K562 (cell line): ENCODE data around the gene MYLK4. TPM values are rescaled to one million over a fixed set of nuclear protein-coding genes. Genes with fewer than 3 reads are reported as not detected.

Source experiments
- BCLAF1 ChIP-seq, 2 experiments: fragments of 450-650 bp in 1 of 2; IDR thresholded peaks; 2 replicates each; pipeline ENCODE4 v1.6.1; 2011 to 2017; ENCODE audit warnings: low read depth in 2 of 2, antibody characterized with exemption in 1 of 2, borderline replicate concordance in 1 of 2, low read length in 1 of 2, mild to moderate bottlenecking in 1 of 2, mixed read lengths in 1 of 2; ENCODE audit not compliant: control insufficient read depth in 1 of 2
- BRD4 ChIP-seq: fragments of 200-600 bp; sonication (generic); IDR thresholded peaks from 2 replicates; pipeline ENCODE4 v1.6.1; 2017; ENCODE audit warnings: inconsistent platforms
- DPF2 ChIP-seq: fragments of 450-650 bp; IDR thresholded peaks from 2 replicates; pipeline ENCODE4 v1.6.1; 2016
- ID3 ChIP-seq, 2 experiments: fragments of 250-450 bp in 1 of 2; fragments of 450-650 bp in 1 of 2; sonication (Bioruptor Pico) in 1 of 2; IDR thresholded peaks; 2 replicates each; pipeline versions ENCODE4 v1.6.1 to v1.8.0; 2016 to 2021; ENCODE audit warnings: mild to moderate bottlenecking in 2 of 2, moderate library complexity in 2 of 2, missing compliant biosample characterization in 1 of 2, missing genetic modification characterization in 1 of 2
- NCOA2 ChIP-seq, 2 experiments: fragments of 450-650 bp; IDR thresholded peaks; 2 replicates each; pipeline ENCODE4 v1.6.1; 2018; ENCODE audit warnings: mild to moderate bottlenecking in 2 of 2, moderate library complexity in 1 of 2; ENCODE audit not compliant: partially characterized antibody in 2 of 2
- NCOR1 ChIP-seq: fragments of 450-650 bp; IDR thresholded peaks from 2 replicates; pipeline ENCODE4 v1.6.1; 2016; ENCODE audit warnings: mild to moderate bottlenecking, moderate library complexity
- RREB1 ChIP-seq: fragments of 250-450 bp; sonication (Bioruptor Pico); IDR thresholded peaks from 2 replicates; pipeline ENCODE4 v1.4.0; 2020
- RUNX1 ChIP-seq: sonication (generic); IDR thresholded peaks from 2 replicates; pipeline ENCODE4 v1.6.1; 2016; ENCODE audit warnings: antibody characterized with exemption, low read depth
- TGIF2 ChIP-seq: sonication (generic); formaldehyde crosslinking; IDR thresholded peaks from 2 replicates; pipeline ENCODE4 v1.8.1; 2022; ENCODE audit warnings: mild to moderate bottlenecking, missing genetic modification reagents, moderate library complexity
- ZNF143 ChIP-seq: sonication (generic); formaldehyde crosslinking; IDR thresholded peaks from 2 replicates; pipeline ENCODE4 v1.9.0; 2022; ENCODE audit warnings: mild to moderate bottlenecking, missing genetic modification reagents
- ZNF175 ChIP-seq: fragments of 200-800 bp; sonication (Bioruptor generic); IDR thresholded peaks from 2 replicates; pipeline ENCODE4 v1.6.1; 2016; ENCODE audit warnings: low read depth, mild to moderate bottlenecking, missing genetic modification characterization, missing compliant biosample characterization
- ZNF217 ChIP-seq: sonication (generic); formaldehyde crosslinking; IDR thresholded peaks from 2 replicates; pipeline ENCODE4 v1.8.0; 2022; ENCODE audit warnings: mild to moderate bottlenecking, missing genetic modification reagents
- ZNF311 ChIP-seq: fragments of 250-450 bp; sonication (Bioruptor Pico); IDR thresholded peaks from 2 replicates; pipeline ENCODE4 v1.4.0; 2020; ENCODE audit warnings: mild to moderate bottlenecking, moderate library complexity
- polyA plus RNA-seq, 8 experiments: library from polyadenylated mRNA; depleted of rRNA in 4 of 8; stranded (reverse) in 5 of 8; unstranded in 3 of 8; fragments of >200 nt; fragmentation: Nextera tagmentation in 2 of 8; fragmentation: Illumina TruSeq in 1 of 8; extraction: Ambion mirVana in 2 of 8; extraction: Trizol in 1 of 8; gene quantifications; 2 replicates each; pipeline versions ENCODE4 v1.2.1 to v1.2.3, GENCODE V29; 2011 to 2014; ENCODE audit warnings: inconsistent platforms in 1 of 8, missing spikeins in 1 of 8
- total RNA-seq, 7 experiments: library from RNA; depleted of rRNA in 6 of 7; stranded (reverse); fragments of >200 nt in 6 of 7; fragmentation: Illumina TruSeq in 2 of 7; extraction: Trizol in 2 of 7; gene quantifications; 2 replicates each; pipeline versions ENCODE4 v1.2.1 to v1.2.3, GENCODE V29; 2011 to 2021; ENCODE audit warnings: low replicate concordance in 1 of 7

Gene MYLK4
- total and polyA plus RNA-seq, 9 of the 15 experiments (the other 6 are each of a cell fraction or from before 2014, with no cell fraction given): 0.01 to 0.15 (median 0.06) TPM

- TF ChIP-seq RREB1 (CRISPR knock-in tag): peak; percentile 66; the same call in 1 of the 2 replicates
- TF ChIP-seq TGIF2 (CRISPR knock-in tag): 0 out of 2 replicates have a peak, but pooled peaks have one; percentile 34
- TF ChIP-seq ZNF175 (CRISPR knock-in tag): peak; percentile 82; the same call in 1 of the 2 replicates
- TF ChIP-seq ZNF143 (CRISPR knock-in tag): peak; percentile 91
- TF ChIP-seq BCLAF1 (IDR thresholded peaks at IDR 0.05; ENCODE audit: borderline replicate concordance in 1 of 2, control insufficient read depth in 1 of 2, low read depth in 2 of 2, low read length in 1 of 2): no peak
- no peak for TF ChIP-seq ZNF217 (CRISPR knock-in tag)
- TF ChIP-seq DPF2: no peak
- TF ChIP-seq RUNX1: no peak
- peak; percentile 68; the same call in 1 of the 2 replicates for TF ChIP-seq BRD4
- TF ChIP-seq ID3 (CRISPR knock-in tag; IDR thresholded peaks at IDR 0.05): no peak
- TF ChIP-seq ID3 (tag; IDR thresholded peaks at IDR 0.05): peak; percentile 92; the same call in 1 of the 2 replicates
- no peak for TF ChIP-seq ZNF311 (CRISPR knock-in tag)
- TF ChIP-seq NCOR1: peak; percentile 5; the same call in 1 of the 2 replicates
- no peak for TF ChIP-seq NCOA2 (IDR thresholded peaks at IDR 0.05; ENCODE audit: partially characterized antibody in 2 of 2)
Observed at GRCh38 chr6:2765166-2765895, 14.6 kb upstream of the MYLK4 start, which contains the start of gene WRNIP1 (continued).
